ENCODE results near the gene RCOR1.

DNA sequence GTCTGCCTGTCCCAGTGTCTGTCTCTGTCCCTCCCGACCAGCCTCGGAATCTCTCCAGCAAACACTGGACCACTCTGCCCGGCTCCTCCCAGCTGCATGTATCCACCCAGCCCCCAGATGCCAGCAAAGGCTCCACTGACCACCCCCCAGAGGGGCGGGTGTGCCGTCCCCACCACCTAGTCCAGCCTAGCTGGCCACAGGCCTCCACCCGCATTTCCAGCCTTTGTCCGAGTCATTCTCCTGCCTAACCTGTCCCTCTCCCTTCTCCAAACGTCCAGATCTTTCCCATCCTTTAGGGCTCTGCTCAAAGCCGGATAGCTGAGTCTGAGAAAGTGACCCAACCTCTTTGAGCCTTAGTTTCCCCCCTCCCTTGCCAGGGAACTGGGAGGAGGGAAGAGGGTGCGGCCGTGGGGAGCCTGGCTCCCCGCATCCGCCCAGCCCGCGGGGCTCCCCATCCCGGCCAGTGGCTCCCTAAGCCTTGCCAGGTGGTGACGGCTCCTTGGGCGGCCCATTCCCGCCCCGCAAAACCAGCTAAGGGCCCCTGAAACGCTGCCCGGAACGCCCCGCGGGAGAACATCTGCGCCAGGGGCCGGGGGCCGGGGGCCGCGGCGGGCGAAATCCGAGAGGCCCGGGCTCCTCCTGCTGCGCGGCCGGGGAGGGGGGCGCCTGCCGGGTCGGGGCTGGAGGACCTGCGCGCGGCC, 48.3 kb upstream of the RCOR1 start:
- TF ChIP-seq EZH2 (IDR thresholded peaks at IDR 0.05; ENCODE audit: borderline replicate concordance, low read length): no peak
- TF ChIP-seq, protein P1, sequence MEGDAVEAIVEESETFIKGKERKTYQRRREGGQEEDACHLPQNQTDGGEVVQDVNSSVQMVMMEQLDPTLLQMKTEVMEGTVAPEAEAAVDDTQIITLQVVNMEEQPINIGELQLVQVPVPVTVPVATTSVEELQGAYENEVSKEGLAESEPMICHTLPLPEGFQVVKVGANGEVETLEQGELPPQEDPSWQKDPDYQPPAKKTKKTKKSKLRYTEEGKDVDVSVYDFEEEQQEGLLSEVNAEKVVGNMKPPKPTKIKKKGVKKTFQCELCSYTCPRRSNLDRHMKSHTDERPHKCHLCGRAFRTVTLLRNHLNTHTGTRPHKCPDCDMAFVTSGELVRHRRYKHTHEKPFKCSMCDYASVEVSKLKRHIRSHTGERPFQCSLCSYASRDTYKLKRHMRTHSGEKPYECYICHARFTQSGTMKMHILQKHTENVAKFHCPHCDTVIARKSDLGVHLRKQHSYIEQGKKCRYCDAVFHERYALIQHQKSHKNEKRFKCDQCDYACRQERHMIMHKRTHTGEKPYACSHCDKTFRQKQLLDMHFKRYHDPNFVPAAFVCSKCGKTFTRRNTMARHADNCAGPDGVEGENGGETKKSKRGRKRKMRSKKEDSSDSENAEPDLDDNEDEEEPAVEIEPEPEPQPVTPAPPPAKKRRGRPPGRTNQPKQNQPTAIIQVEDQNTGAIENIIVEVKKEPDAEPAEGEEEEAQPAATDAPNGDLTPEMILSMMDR (IDR thresholded peaks at IDR 0.05; ENCODE audit: low read length): no peak

All from OCI-LY1 (cell line).